HG02852 (cell line): Measurements from ENCODE around the gene PCDHA2.
"Not testable (repeated sequence)": the region's sequence is repeated elsewhere in the genome, so short reads cannot be mapped to it uniquely, and the experiment has no call there.

Experiments
- ATAC-seq: cut with Tn5 transposase; IDR thresholded peaks from one replicate; pipeline ENCODE4 v1.9.1; 2021; ENCODE audit warnings: mild to moderate bottlenecking, moderate library complexity; ENCODE audit not compliant: unreplicated experiment

The PCDHA2 gene

GRCh38 chr5:140808889-140809291, 14.2 kb downstream of the PCDHA2 start:
- no peak for ATAC-seq

- no peak for ATAC-seq
These were observed 27.0 kb downstream of the PCDHA2 start, which contains the start of gene PCDHA5 for GRCh38 chr5:140821375-140822280. Gene PCDHA5 (plus strand): TSS chr5:140821613.

GRCh38 chr5:140822281-140822629, 27.6 kb downstream of the PCDHA2 start:
- no peak for ATAC-seq

GRCh38 chr5:140822969-140823368, 28.3 kb downstream of the PCDHA2 start:
- ATAC-seq = not testable (repeated sequence)

GRCh38 chr5:140823475-140823874, 28.8 kb downstream of the PCDHA2 start:
- no peak for ATAC-seq

GRCh38 chr5:140827704-140828361, 33.2 kb downstream of the PCDHA2 start, which contains the start of gene PCDHA6:
Gene PCDHA6 (plus strand): TSS chr5:140827960. CDS start chr5:140828092, 132 bp downstream.
- no peak for ATAC-seq

GRCh38 chr5:140828362-140828737, 33.7 kb downstream of the PCDHA2 start:
- no peak for ATAC-seq

- not testable (repeated sequence) for ATAC-seq
These were observed 35.2 kb downstream of the PCDHA2 start for GRCh38 chr5:140829511-140830501.

GRCh38 chr5:140833993-140834392, 39.3 kb downstream of the PCDHA2 start, which contains the start of gene PCDHA7:
Gene PCDHA7 (plus strand): TSS chr5:140834269. CDS start chr5:140834384, 115 bp downstream.
- ATAC-seq = no peak

GRCh38 chr5:140834439-140835008, 39.9 kb downstream of the PCDHA2 start:
- not testable (repeated sequence) for ATAC-seq

- no peak for ATAC-seq
These were observed 41.2 kb downstream of the PCDHA2 start for GRCh38 chr5:140835622-140836510.

GRCh38 chr5:140840978-140841962, 46.6 kb downstream of the PCDHA2 start, which contains the start of gene PCDHA8:
Gene PCDHA8 (plus strand): TSS chr5:140841187. CDS start chr5:140841322, 135 bp downstream.
- no peak for ATAC-seq

- no peak for ATAC-seq
These were observed 48.4 kb downstream of the PCDHA2 start for GRCh38 chr5:140842798-140843733.
